ENCODE results near the gene TTLL8.

The TTLL8 gene

GRCh38 chr22:50027639-50028537 is 30.2 kb downstream of the TTLL8 start:
- no peak overlapping the region for H3K27ac ChIP-seq (ENCODE audit: low read depth, low read length)
- H3K27me3 ChIP-seq (ENCODE audit: insufficient read depth, low read length): no peaks in the 10 kb centered on the region
- H3K79me2 ChIP-seq (ENCODE audit: control insufficient read depth, insufficient read depth, low read length, unreplicated experiment): no peaks in the 10 kb centered on the region
- no peaks in the 10 kb centered on the region for H3K36me3 ChIP-seq (ENCODE audit: insufficient read depth, low read length)
- H2AFZ ChIP-seq (ENCODE audit: low read length, unreplicated experiment): no peak overlapping the region
- no peaks in the 10 kb centered on the region for H3K4me1 ChIP-seq (ENCODE audit: control insufficient read depth, insufficient read depth, low read length, unreplicated experiment)
- no peak overlapping the region for H3K4me3 ChIP-seq (ENCODE audit: low read depth, low read length)

GRCh38 chr22:50025993-50026392 is 32.1 kb downstream of the TTLL8 start:
- H3K27ac ChIP-seq (ENCODE audit: low read depth, low read length): no peak overlapping the region
- H3K36me3 ChIP-seq (ENCODE audit: insufficient read depth, low read length): no peaks in the 10 kb centered on the region
- no peaks in the 10 kb centered on the region for H3K4me1 ChIP-seq (ENCODE audit: control insufficient read depth, insufficient read depth, low read length, unreplicated experiment)
- no peaks in the 10 kb centered on the region for H3K27me3 ChIP-seq (ENCODE audit: insufficient read depth, low read length)
- H3K79me2 ChIP-seq (ENCODE audit: control insufficient read depth, insufficient read depth, low read length, unreplicated experiment): no peaks in the 10 kb centered on the region
- H3K4me3 ChIP-seq (ENCODE audit: low read depth, low read length): no peak overlapping the region
- no peak overlapping the region for H2AFZ ChIP-seq (ENCODE audit: low read length, unreplicated experiment)

GRCh38 chr22:50022171-50022819 is 35.8 kb downstream of the TTLL8 start:
- Histone ChIP-seq H3K4me1 (ENCODE audit: control insufficient read depth, insufficient read depth, low read length, unreplicated experiment) (no peaks in the 10 kb centered on the region), H3K36me3 (ENCODE audit: insufficient read depth, low read length) (no peaks in the 10 kb centered on the region), H3K79me2 (ENCODE audit: control insufficient read depth, insufficient read depth, low read length, unreplicated experiment) (no peaks in the 10 kb centered on the region), H3K27me3 (ENCODE audit: insufficient read depth, low read length) (no peaks in the 10 kb centered on the region), H2AFZ (ENCODE audit: low read length, unreplicated experiment) (no peak overlapping the region), H3K4me3 (ENCODE audit: low read depth, low read length) (no peak overlapping the region), H3K27ac (ENCODE audit: low read depth, low read length) (no peak overlapping the region)

GRCh38 chr22:50020606-50021005 is 37.5 kb downstream of the TTLL8 start:
- Histone ChIP-seq H3K27me3 (ENCODE audit: insufficient read depth, low read length) (no peaks in the 10 kb centered on the region), H3K27ac (ENCODE audit: low read depth, low read length) (no peak overlapping the region), H3K36me3 (ENCODE audit: insufficient read depth, low read length) (no peaks in the 10 kb centered on the region), H3K79me2 (ENCODE audit: control insufficient read depth, insufficient read depth, low read length, unreplicated experiment) (no peaks in the 10 kb centered on the region), H2AFZ (ENCODE audit: low read length, unreplicated experiment) (no peak overlapping the region), H3K4me3 (ENCODE audit: low read depth, low read length) (no peak overlapping the region), H3K4me1 (ENCODE audit: control insufficient read depth, insufficient read depth, low read length, unreplicated experiment) (peaks cover 10% of the 10 kb centered on the region)

- H3K79me2 ChIP-seq (ENCODE audit: control insufficient read depth, insufficient read depth, low read length, unreplicated experiment): no peaks in the 10 kb centered on the region
- peaks cover 6% of the 10 kb centered on the region; the same call in 1 of the 2 replicates for H3K27me3 ChIP-seq (ENCODE audit: insufficient read depth, low read length)
- H3K4me1 ChIP-seq (ENCODE audit: control insufficient read depth, insufficient read depth, low read length, unreplicated experiment): peaks cover 10% of the 10 kb centered on the region
- H3K27ac ChIP-seq (ENCODE audit: low read depth, low read length): no peak overlapping the region
- H2AFZ ChIP-seq (ENCODE audit: low read length, unreplicated experiment): no peak overlapping the region
- no peaks in the 10 kb centered on the region for H3K36me3 ChIP-seq (ENCODE audit: insufficient read depth, low read length)
- no peak overlapping the region for H3K4me3 ChIP-seq (ENCODE audit: low read depth, low read length)
Measured at GRCh38 chr22:50019316-50019715, 38.8 kb downstream of the TTLL8 start.

GRCh38 chr22:50018608-50019285 is 39.4 kb downstream of the TTLL8 start:
- Histone ChIP-seq H3K4me1 (ENCODE audit: control insufficient read depth, insufficient read depth, low read length, unreplicated experiment) (peaks cover 10% of the 10 kb centered on the region), H2AFZ (ENCODE audit: low read length, unreplicated experiment) (no peak overlapping the region), H3K4me3 (ENCODE audit: low read depth, low read length) (no peak overlapping the region), H3K27ac (ENCODE audit: low read depth, low read length) (no peak overlapping the region), H3K79me2 (ENCODE audit: control insufficient read depth, insufficient read depth, low read length, unreplicated experiment) (no peaks in the 10 kb centered on the region), H3K36me3 (ENCODE audit: insufficient read depth, low read length) (no peaks in the 10 kb centered on the region), H3K27me3 (ENCODE audit: insufficient read depth, low read length) (peaks cover 12% of the 10 kb centered on the region)

- no peaks in the 10 kb centered on the region for H3K79me2 ChIP-seq (ENCODE audit: control insufficient read depth, insufficient read depth, low read length, unreplicated experiment)
- peaks cover 10% of the 10 kb centered on the region for H3K4me1 ChIP-seq (ENCODE audit: control insufficient read depth, insufficient read depth, low read length, unreplicated experiment)
- H3K36me3 ChIP-seq (ENCODE audit: insufficient read depth, low read length): no peaks in the 10 kb centered on the region
- H3K27ac ChIP-seq (ENCODE audit: low read depth, low read length): no peak overlapping the region
- H3K27me3 ChIP-seq (ENCODE audit: insufficient read depth, low read length): peaks cover 12% of the 10 kb centered on the region
- H2AFZ ChIP-seq (ENCODE audit: low read length, unreplicated experiment): no peak overlapping the region
- no peak overlapping the region for H3K4me3 ChIP-seq (ENCODE audit: low read depth, low read length)
Measured at GRCh38 chr22:50017701-50018224, 40.3 kb downstream of the TTLL8 start.

- Histone ChIP-seq H3K4me3 (ENCODE audit: low read depth, low read length) (no peak overlapping the region), H3K27ac (ENCODE audit: low read depth, low read length) (no peak overlapping the region), H3K4me1 (ENCODE audit: control insufficient read depth, insufficient read depth, low read length, unreplicated experiment) (peaks cover 10% of the 10 kb centered on the region), H3K27me3 (ENCODE audit: insufficient read depth, low read length) (peaks cover 12% of the 10 kb centered on the region), H3K79me2 (ENCODE audit: control insufficient read depth, insufficient read depth, low read length, unreplicated experiment) (no peaks in the 10 kb centered on the region), H3K36me3 (ENCODE audit: insufficient read depth, low read length) (no peaks in the 10 kb centered on the region), H2AFZ (ENCODE audit: low read length, unreplicated experiment) (no peak overlapping the region)
Measured at GRCh38 chr22:50016988-50017700, 41.0 kb downstream of the TTLL8 start.

- no peaks in the 10 kb centered on the region for H3K79me2 ChIP-seq (ENCODE audit: control insufficient read depth, insufficient read depth, low read length, unreplicated experiment)
- H3K27me3 ChIP-seq (ENCODE audit: insufficient read depth, low read length): peaks cover 18% of the 10 kb centered on the region
- peaks cover 10% of the 10 kb centered on the region for H3K4me1 ChIP-seq (ENCODE audit: control insufficient read depth, insufficient read depth, low read length, unreplicated experiment)
- no peak overlapping the region for H3K4me3 ChIP-seq (ENCODE audit: low read depth, low read length)
- H3K36me3 ChIP-seq (ENCODE audit: insufficient read depth, low read length): no peaks in the 10 kb centered on the region
- no peak overlapping the region for H2AFZ ChIP-seq (ENCODE audit: low read length, unreplicated experiment)
- no peak overlapping the region for H3K27ac ChIP-seq (ENCODE audit: low read depth, low read length)
Measured at GRCh38 chr22:50016308-50016987, 41.6 kb downstream of the TTLL8 start.

Data from ACC112 (cell line).